CD14-positive monocyte (primary cell): Measurements from ENCODE around the gene IL22RA1. TPM values are rescaled to one million over a fixed set of nuclear protein-coding genes. Genes with fewer than 3 reads are reported as not detected.

Experiments used
- DNase-seq, 3 donors: peaks; one replicate each; pipeline ENCODE4 v3.0.0-alpha.2; 2011 to 2022
- H2AFZ ChIP-seq: 2 replicates; pipeline ENCODE4 v1.6.0; 2012; ENCODE audit warnings: mild to moderate bottlenecking, low read depth, low read length, inconsistent platforms; ENCODE audit not compliant: insufficient read depth, poor library complexity, severe bottlenecking
- H3K27ac ChIP-seq, 2 donors: 1 replicate in 1 of 2; 2 replicates in 1 of 2; pipeline ENCODE4 v1.5.1; 2012 to 2013; ENCODE audit warnings: low read length in 2 of 2, control low read depth in 1 of 2, inconsistent platforms in 1 of 2, low read depth in 1 of 2, mild to moderate bottlenecking in 1 of 2
- H3K27me3 ChIP-seq, 2 donors: one replicate each; pipeline versions ENCODE4 v1.6.0 to v1.6.1; 2011 to 2013; ENCODE audit warnings: low read length in 2 of 2; ENCODE audit not compliant: control insufficient read depth in 2 of 2, insufficient read depth in 2 of 2
- H3K36me3 ChIP-seq, 2 donors: replicated peaks in 1 of 2; 1 replicate in 1 of 2; 2 replicates in 1 of 2; pipeline versions ENCODE4 v1.5.1 to v1.6.1; 2012 to 2013; ENCODE audit warnings: low read length in 2 of 2, control low read depth in 1 of 2, inconsistent platforms in 1 of 2, mild to moderate bottlenecking in 1 of 2; ENCODE audit not compliant: insufficient read depth in 2 of 2, control insufficient read depth in 1 of 2
- H3K4me1 ChIP-seq, 2 donors: 1 replicate in 1 of 2; 2 replicates in 1 of 2; pipeline versions ENCODE4 v1.5.1 to v1.6.1; 2012 to 2013; ENCODE audit warnings: low read length in 2 of 2, control low read depth in 1 of 2, inconsistent platforms in 1 of 2, mild to moderate bottlenecking in 1 of 2, moderate library complexity in 1 of 2; ENCODE audit not compliant: insufficient read depth in 2 of 2, control insufficient read depth in 1 of 2
- H3K4me2 ChIP-seq: replicated peaks from 2 replicates; pipeline ENCODE3; 2012; ENCODE audit warnings: low read length, moderate library complexity, mild to moderate bottlenecking; ENCODE audit not compliant: poor library complexity, severe bottlenecking; ENCODE audit errors: extremely low read depth
- H3K4me3 ChIP-seq, 3 experiments: fragments of 200-600 bp in 1 of 3; sonication (generic) in 1 of 3; replicated peaks in 1 of 3; 1 replicate in 2 of 3; 2 replicates in 1 of 3; pipeline ENCODE4 v1.5.1; 2011 to 2013; ENCODE audit warnings: low read length in 3 of 3, mild to moderate bottlenecking in 3 of 3, control low read depth in 2 of 3, low read depth in 2 of 3, inconsistent platforms in 1 of 3, moderate library complexity in 1 of 3
- H3K79me2 ChIP-seq: 2 replicates; pipeline ENCODE4 v1.6.0; 2012; ENCODE audit warnings: mild to moderate bottlenecking, control low read depth, inconsistent platforms, low read length, moderate library complexity; ENCODE audit not compliant: insufficient read depth
- H3K9ac ChIP-seq: 2 replicates; pipeline ENCODE4 v1.6.0; 2017; ENCODE audit warnings: low read length, mild to moderate bottlenecking; ENCODE audit not compliant: insufficient read depth, poor library complexity, severe bottlenecking
- H3K9me3 ChIP-seq, 2 donors: replicated peaks in 1 of 2; 1 replicate in 1 of 2; 2 replicates in 1 of 2; pipeline versions ENCODE4 v1.5.1 to v1.6.1; 2012 to 2013; ENCODE audit warnings: low read length in 2 of 2, control low read depth in 1 of 2; ENCODE audit not compliant: control insufficient read depth in 1 of 2, insufficient read depth in 1 of 2
- H4K20me1 ChIP-seq: 2 replicates; pipeline ENCODE4 v1.6.0; 2012; ENCODE audit warnings: mild to moderate bottlenecking, low read length, control low read depth, moderate library complexity; ENCODE audit not compliant: insufficient read depth
- H3K27ac Mint-ChIP-seq, 7 donors: one replicate each; pipeline ENCODE4 v1.8.0; 2020; ENCODE audit warnings: mild to moderate bottlenecking in 7 of 7, mixed read lengths in 7 of 7, moderate library complexity in 6 of 7, inconsistent platforms in 2 of 7
- H3K27me3 Mint-ChIP-seq, 3 donors: one replicate each; pipeline ENCODE4 v1.8.0; 2021 to 2022; ENCODE audit warnings: low read depth in 3 of 3, mild to moderate bottlenecking in 3 of 3, mixed read lengths in 3 of 3, moderate library complexity in 3 of 3, inconsistent platforms in 1 of 3
- H3K36me3 Mint-ChIP-seq, 2 donors: one replicate each; pipeline ENCODE4 v1.8.0; 2020; ENCODE audit warnings: mixed read lengths in 2 of 2, inconsistent platforms in 1 of 2, mild to moderate bottlenecking in 1 of 2
- H3K4me1 Mint-ChIP-seq: one replicate; pipeline ENCODE4 v1.8.0; 2020; ENCODE audit warnings: mild to moderate bottlenecking, mixed read lengths
- H3K4me3 Mint-ChIP-seq, 2 donors: one replicate each; pipeline ENCODE4 v1.8.0; 2020; ENCODE audit warnings: mild to moderate bottlenecking in 2 of 2, mixed read lengths in 2 of 2, moderate library complexity in 1 of 2
- H3K9me3 Mint-ChIP-seq, 7 donors: one replicate each; pipeline ENCODE4 v1.8.0; 2020 to 2022; ENCODE audit warnings: mixed read lengths in 7 of 7, mild to moderate bottlenecking in 6 of 7, moderate library complexity in 6 of 7, inconsistent platforms in 2 of 7
- CTCF ChIP-seq: fragments of 200-600 bp; IDR thresholded peaks from one replicate; pipeline ENCODE4 v1.8.0; 2022; ENCODE audit warnings: antibody characterized with exemption, mild to moderate bottlenecking
- WGBS: methylation state at CpG from one replicate; pipeline ENCODE4 v1.1.5; 2013; ENCODE audit warnings: missing lambda C conversion rate; ENCODE audit not compliant: insufficient coverage; 5-methylcytosine and 5-hydroxymethylcytosine counted together
- intact Hi-C, 2 donors: fragments of 100-400 bp; cut with micrococcal nuclease; formaldehyde crosslinking; loops; one replicate each; pipeline versions ENCODE4 v1.15.0 to v1.15.1; 2023
- polyA plus RNA-seq, 3 donors: library from polyadenylated mRNA; depleted of rRNA in 1 of 3; unstranded in 2 of 3; stranded (reverse) in 1 of 3; fragments of 300-500 nt in 2 of 3; fragments of >200 nt in 1 of 3; fragmentation: Illumina TruSeq in 2 of 3; gene quantifications; 1 replicate in 2 of 3; 2 replicates in 1 of 3; pipeline ENCODE4 v1.2.3, GENCODE V29; 2012 to 2021

Gene IL22RA1
- polyA plus RNA-seq, 3 donors = not detected

- no peaks in the 10 kb centered on the region for H3K36me3 Mint-ChIP-seq
- intact Hi-C loops = no loop called here
- no peaks in the 10 kb centered on the region for H3K36me3 ChIP-seq
- H3K4me3 Mint-ChIP-seq = no peak overlapping the region
- H3K27ac ChIP-seq = no peak overlapping the region
- DNase-seq = no peak
- H3K9ac ChIP-seq = no peak overlapping the region
- no peaks in the 10 kb centered on the region for H3K9me3 ChIP-seq
- no peak overlapping the region for H3K27ac Mint-ChIP-seq
- no peak overlapping the region for H2AFZ ChIP-seq
- peaks cover 7 to 14% (median 13%) of the 10 kb centered on the region in 3 donors for H3K27me3 Mint-ChIP-seq
- H3K4me2 ChIP-seq = no peak overlapping the region
- no peaks in the 10 kb centered on the region for H4K20me1 ChIP-seq
- no peaks in the 10 kb centered on the region for H3K4me1 Mint-ChIP-seq
- WGBS = 96% methylated on average over 5 of the region's 10 CpGs
- no peaks in the 10 kb centered on the region for H3K27me3 ChIP-seq
- no peaks in the 10 kb centered on the region for H3K4me1 ChIP-seq
- H3K9me3 Mint-ChIP-seq = peaks cover 0 to 5% (median 0%) of the 10 kb centered on the region in 7 donors
- H3K4me3 ChIP-seq = no peak overlapping the region
- H3K79me2 ChIP-seq = no peaks in the 10 kb centered on the region
- no peak for TF ChIP-seq CTCF
These were observed 1.5 kb downstream of the IL22RA1 start for GRCh38 chr1:24141311-24141997.

GRCh38 chr1:24140741-24141181, 2.2 kb downstream of the IL22RA1 start:
- H3K4me3 ChIP-seq = no peak overlapping the region
- no peaks in the 10 kb centered on the region for H3K36me3 Mint-ChIP-seq
- H3K27me3 Mint-ChIP-seq = peaks cover 7 to 14% (median 9%) of the 10 kb centered on the region in 3 donors
- no peaks in the 10 kb centered on the region for H4K20me1 ChIP-seq
- H3K9me3 ChIP-seq = no peaks in the 10 kb centered on the region
- no peaks in the 10 kb centered on the region for H3K4me1 Mint-ChIP-seq
- H3K79me2 ChIP-seq = no peaks in the 10 kb centered on the region
- no peak overlapping the region for H2AFZ ChIP-seq
- H3K4me3 Mint-ChIP-seq = no peak overlapping the region
- no peaks in the 10 kb centered on the region for H3K4me1 ChIP-seq
- no peak overlapping the region for H3K9ac ChIP-seq
- DNase-seq = no peak
- intact Hi-C loops = no loop called here
- H3K27ac ChIP-seq = no peak overlapping the region
- H3K9me3 Mint-ChIP-seq = peaks cover 0 to 5% (median 2%) of the 10 kb centered on the region in 7 donors
- no peak overlapping the region for H3K27ac Mint-ChIP-seq
- no peak for TF ChIP-seq CTCF
- 79% methylated on average over 11 of the region's 17 CpGs for WGBS
- H3K36me3 ChIP-seq = no peaks in the 10 kb centered on the region
- H3K4me2 ChIP-seq = no peak overlapping the region
- H3K27me3 ChIP-seq = no peaks in the 10 kb centered on the region
